GM12875 (cell line): ENCODE data around the gene CTIF.

Experiments
- H3K4me3 ChIP-seq: one replicate; pipeline ENCODE4 v1.5.1; 2011; ENCODE audit warnings: low read depth, low read length, control low read depth
- TF ChIP-seq, protein P1 (sequence below): IDR thresholded peaks from 2 replicates; pipeline ENCODE4 v1.5.1; 2011; ENCODE audit warnings: low read depth, mild to moderate bottlenecking, control low read depth, inconsistent platforms, low read length, moderate library complexity, borderline replicate concordance; ENCODE audit not compliant: insufficient read depth

The CTIF gene

GRCh38 chr18:48852292-48852691 lies 313.5 kb downstream of the CTIF start:
- TF ChIP-seq, protein P1, sequence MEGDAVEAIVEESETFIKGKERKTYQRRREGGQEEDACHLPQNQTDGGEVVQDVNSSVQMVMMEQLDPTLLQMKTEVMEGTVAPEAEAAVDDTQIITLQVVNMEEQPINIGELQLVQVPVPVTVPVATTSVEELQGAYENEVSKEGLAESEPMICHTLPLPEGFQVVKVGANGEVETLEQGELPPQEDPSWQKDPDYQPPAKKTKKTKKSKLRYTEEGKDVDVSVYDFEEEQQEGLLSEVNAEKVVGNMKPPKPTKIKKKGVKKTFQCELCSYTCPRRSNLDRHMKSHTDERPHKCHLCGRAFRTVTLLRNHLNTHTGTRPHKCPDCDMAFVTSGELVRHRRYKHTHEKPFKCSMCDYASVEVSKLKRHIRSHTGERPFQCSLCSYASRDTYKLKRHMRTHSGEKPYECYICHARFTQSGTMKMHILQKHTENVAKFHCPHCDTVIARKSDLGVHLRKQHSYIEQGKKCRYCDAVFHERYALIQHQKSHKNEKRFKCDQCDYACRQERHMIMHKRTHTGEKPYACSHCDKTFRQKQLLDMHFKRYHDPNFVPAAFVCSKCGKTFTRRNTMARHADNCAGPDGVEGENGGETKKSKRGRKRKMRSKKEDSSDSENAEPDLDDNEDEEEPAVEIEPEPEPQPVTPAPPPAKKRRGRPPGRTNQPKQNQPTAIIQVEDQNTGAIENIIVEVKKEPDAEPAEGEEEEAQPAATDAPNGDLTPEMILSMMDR, result no peak
- no peak overlapping the region for H3K4me3 ChIP-seq

DNA sequence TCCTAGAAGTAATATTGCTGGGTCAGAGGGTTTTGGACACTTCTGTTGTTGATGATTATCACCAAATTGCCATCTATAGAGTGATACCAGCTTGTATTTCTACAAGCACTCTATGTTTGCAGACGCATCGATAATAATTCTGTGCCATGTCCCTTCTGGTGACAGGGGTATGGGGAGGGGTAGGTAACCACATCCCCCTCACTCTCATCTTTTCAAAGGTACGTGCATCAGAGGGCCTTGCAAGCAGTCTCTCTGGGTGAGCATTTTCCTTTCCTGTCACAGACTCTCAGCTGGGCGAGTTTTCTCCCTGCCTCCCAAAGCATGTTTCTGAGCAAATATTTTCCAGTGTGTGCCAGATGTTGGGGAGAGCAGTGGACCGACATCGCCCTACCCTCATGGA lies 314.0 kb downstream of the CTIF start:
- no peak overlapping the region for H3K4me3 ChIP-seq
- TF ChIP-seq, protein P1, result no peak

DNA sequence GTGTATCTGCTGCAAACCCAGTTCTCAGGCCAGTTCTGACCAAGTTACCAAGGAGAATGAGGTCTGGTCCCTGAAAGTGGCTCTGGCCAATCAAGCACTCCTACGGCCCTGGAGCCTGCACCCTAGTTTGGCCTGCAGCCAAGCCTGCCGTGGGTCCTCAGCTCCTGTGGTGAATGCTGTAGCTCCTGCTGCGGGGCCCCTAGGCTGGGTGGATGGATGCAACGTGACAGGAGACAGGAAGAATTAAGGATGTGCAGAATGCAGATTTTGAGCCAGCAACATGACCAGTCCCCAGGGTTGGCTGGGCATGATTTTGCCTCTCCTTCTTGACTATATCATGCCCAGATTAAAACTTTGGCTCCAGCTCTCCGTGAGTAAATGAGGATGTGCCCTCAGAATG lies 314.8 kb downstream of the CTIF start:
- TF ChIP-seq, protein P1, result no peak

GRCh38 chr18:48854780-48855179 lies 315.9 kb downstream of the CTIF start:
- TF ChIP-seq, protein P1, result no peak
- no peak overlapping the region for H3K4me3 ChIP-seq

More for the DNA sequence above, 314.8 kb downstream of the CTIF start:
- no peak overlapping the region for H3K4me3 ChIP-seq

DNA sequence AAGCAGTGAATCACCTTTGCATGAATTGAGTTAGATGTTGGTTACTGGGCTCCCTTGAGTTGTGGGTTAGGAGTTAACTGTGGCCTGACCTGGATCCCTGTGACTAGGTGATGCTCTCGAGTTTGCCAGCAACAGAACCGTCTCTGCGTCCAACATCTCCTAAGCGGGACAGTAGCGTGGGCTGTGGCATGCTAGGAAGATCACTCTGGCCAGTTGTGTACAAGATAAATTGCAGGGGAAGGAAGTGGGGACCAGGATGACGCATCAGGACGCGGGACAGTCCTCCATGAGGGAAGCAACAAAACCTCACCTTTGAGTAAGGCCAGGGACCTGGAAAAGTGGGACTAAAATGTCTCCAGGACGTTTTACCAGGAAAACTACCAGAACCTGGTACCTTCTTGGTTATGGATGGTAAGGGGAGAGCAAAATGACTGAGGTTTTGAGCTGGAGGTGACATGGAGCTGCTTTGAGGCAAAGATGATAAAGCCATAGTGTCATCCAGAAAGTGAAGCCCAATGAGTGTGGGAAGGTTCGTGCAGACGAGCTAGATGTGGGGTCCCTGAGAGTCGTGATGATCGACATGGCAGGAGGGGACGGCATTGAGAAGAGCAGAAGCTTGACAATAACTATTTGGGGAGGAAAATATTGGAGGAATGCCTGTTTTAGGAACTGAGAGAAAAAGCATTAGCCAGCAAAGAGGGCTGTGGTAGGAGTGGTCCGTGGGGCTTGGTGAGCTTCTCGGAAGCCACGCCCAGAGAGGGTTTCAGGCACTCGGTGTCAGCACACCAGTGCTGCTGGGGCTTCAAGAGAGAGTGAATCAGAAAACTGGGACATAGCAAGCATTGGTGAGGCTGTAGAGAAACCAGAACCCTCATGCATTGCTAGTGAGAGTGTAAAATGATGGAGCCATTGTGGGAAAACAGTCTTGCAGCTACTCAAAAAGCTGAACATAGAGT lies 316.9 kb downstream of the CTIF start:
- TF ChIP-seq, protein P1, result no peak
- H3K4me3 ChIP-seq, result no peak overlapping the region

DNA sequence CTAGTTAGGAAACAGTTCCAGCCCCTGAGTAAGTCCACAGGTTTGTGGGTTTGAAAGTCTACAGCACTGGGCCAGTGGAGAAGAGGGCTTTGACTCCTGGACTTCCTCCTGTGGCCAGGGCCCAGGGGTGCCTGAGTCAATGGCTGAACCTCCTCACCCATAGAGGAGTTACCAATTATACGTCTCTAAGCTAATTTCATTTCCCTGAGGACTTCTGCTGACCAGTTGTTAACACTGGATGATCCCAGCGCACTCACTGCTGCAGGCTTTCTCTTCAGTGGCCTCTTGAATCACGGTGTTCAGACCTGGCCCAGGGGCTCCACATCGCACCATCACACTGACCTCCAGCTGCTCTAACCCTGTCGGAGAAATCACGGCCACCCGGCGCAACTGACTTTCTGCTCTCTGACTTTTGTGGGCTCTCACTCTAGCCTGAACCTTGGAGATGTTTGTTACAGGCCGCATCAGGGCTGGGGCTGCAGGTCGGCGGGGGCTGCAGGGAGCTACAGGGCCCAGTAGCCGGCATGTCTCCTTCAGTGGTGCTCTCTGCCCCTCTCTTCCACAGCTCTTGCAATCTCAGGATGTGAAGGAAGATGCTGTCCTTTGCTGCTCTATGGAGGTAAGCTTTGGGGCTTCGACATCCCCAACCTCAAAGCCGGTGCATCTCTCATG lies 318.3 kb downstream of the CTIF start:
- TF ChIP-seq, protein P1, result no peak
- no peak overlapping the region for H3K4me3 ChIP-seq
